ENCODE measurements around the gene PHC3. TPM values are rescaled to one million over a fixed set of nuclear protein-coding genes. Genes with fewer than 3 reads are reported as not detected.
A peak's percentile ranks its signal among the peaks of the same experiment; 100 is the strongest.

The PHC3 gene
- total and polyA plus RNA-seq, 10 donors, result 4.9 to 130 (median 92.8) TPM

DNA sequence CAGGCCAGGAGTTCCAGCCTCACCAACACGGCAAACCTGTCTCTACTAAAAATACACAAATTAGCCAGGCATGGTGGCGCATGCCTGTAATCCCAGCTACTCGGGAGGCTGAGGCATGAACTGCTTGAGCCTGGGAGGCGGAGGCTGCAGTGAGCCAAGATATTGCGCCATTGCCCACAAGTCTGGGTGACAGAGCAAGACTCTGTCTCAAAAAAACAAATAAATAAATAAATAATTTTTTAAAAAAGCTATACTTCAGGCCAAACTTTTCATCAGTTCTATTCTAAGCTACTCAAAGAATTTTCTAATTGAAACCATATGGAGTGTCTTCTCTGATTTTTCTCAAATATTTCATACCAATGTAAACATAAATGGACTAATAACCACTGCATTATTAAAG, 43.5 kb downstream of the PHC3 start:
- TF ChIP-seq, protein P1, sequence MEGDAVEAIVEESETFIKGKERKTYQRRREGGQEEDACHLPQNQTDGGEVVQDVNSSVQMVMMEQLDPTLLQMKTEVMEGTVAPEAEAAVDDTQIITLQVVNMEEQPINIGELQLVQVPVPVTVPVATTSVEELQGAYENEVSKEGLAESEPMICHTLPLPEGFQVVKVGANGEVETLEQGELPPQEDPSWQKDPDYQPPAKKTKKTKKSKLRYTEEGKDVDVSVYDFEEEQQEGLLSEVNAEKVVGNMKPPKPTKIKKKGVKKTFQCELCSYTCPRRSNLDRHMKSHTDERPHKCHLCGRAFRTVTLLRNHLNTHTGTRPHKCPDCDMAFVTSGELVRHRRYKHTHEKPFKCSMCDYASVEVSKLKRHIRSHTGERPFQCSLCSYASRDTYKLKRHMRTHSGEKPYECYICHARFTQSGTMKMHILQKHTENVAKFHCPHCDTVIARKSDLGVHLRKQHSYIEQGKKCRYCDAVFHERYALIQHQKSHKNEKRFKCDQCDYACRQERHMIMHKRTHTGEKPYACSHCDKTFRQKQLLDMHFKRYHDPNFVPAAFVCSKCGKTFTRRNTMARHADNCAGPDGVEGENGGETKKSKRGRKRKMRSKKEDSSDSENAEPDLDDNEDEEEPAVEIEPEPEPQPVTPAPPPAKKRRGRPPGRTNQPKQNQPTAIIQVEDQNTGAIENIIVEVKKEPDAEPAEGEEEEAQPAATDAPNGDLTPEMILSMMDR (IDR thresholded peaks at IDR 0.05 in 8 of 11, conservative IDR thresholded peaks at IDR 0.05 in 3 of 11), result no peak
- no peak for TF ChIP-seq POLR2AphosphoS5 (IDR thresholded peaks at IDR 0.05)
- no peak for TF ChIP-seq POLR2A (IDR thresholded peaks at IDR 0.05)
- 80 to 94% (median 90%) methylated on average over 5 of the region's 5 CpGs for WGBS, 5 donors
- Histone ChIP-seq H3K36me3 (peaks cover 0 to 83% (median 32%) of the 10 kb centered on the region in 6 donors), H3K27me3 (replicated peaks in 1 of 7) (no peaks in the 10 kb centered on the region), H3K9me3 (peaks cover 0 to 6% (median 1%) of the 10 kb centered on the region in 8 donors), H3K4me3 (no peak overlapping the region), H3K4me1 (peaks cover 0 to 30% (median 0%) of the 10 kb centered on the region in 6 donors), H3K27ac (no peak overlapping the region)
- no peak for DNase-seq
- intact Hi-C loops (cut with DNase I; ENCODE audit: low total_unique reads), result no loop called here

DNA sequence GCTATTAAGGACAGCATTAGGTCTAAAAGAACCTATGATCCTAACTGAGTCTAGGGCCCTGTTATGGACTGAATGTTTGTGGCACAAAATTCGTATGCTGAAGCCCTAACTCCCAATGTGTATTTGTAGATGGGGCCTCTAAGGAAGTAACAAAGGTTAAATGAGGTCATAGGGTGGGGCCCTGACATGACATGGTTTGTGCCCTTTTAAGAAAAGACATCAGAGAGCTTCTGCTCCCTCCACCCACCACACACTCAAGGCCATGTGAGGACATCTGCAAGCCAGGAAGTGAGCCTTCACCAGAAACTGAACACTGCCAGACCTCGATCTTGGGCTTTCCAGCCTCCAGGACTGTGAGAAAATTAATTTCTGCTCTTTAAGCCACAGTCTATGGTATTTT, 49.2 kb downstream of the PHC3 start:
- 60 to 72% (median 62%) methylated on average over 2 of the region's 2 CpGs for WGBS, 5 donors
- TF ChIP-seq POLR2AphosphoS5 (IDR thresholded peaks at IDR 0.05) (no peak), POLR2A (IDR thresholded peaks at IDR 0.05) (no peak)
- TF ChIP-seq, protein P1 (IDR thresholded peaks at IDR 0.05 in 8 of 11, conservative IDR thresholded peaks at IDR 0.05 in 3 of 11), result no peak
- peaks cover 0 to 94% (median 50%) of the 10 kb centered on the region in 6 donors for H3K36me3 ChIP-seq

DNA sequence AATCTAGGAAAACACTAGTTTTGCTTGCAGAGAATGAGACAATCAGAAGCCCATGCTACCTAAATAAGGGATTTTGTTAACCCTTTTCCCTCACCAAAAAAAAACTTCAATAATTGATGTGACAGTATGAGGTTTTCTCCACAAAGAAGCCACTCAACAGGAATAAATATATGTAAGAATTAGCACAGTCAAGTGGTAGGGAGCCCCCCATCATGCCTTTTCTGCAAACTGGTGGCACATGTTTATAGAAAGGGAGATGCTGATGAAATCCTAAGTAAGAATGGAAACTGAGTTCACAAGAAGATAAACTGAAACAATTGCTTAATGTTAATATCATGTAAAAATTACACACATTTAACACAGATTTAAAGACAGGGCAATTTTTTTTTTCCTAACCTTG, 51.0 kb downstream of the PHC3 start:
- intact Hi-C loops (cut with DNase I; ENCODE audit: low total_unique reads), result no loop called here
- Histone ChIP-seq H3K27me3 (replicated peaks in 1 of 7) (no peaks in the 10 kb centered on the region), H3K36me3 (peaks cover 0 to 88% (median 43%) of the 10 kb centered on the region in 6 donors), H3K4me1 (peaks cover 0 to 40% (median 22%) of the 10 kb centered on the region in 6 donors), H3K9me3 (peaks cover 0 to 14% (median 11%) of the 10 kb centered on the region in 8 donors), H3K27ac (no peak overlapping the region), H3K4me3 (no peak overlapping the region)
- DNase-seq, result no peak
- TF ChIP-seq, protein P1 (IDR thresholded peaks at IDR 0.05 in 8 of 11, conservative IDR thresholded peaks at IDR 0.05 in 3 of 11), result no peak
- TF ChIP-seq POLR2A (IDR thresholded peaks at IDR 0.05) (no peak), POLR2AphosphoS5 (IDR thresholded peaks at IDR 0.05) (no peak)

More for the DNA sequence above, 49.2 kb downstream of the PHC3 start:
- intact Hi-C loops (cut with DNase I; ENCODE audit: low total_unique reads), result no loop called here
- H3K9me3 ChIP-seq, result peaks cover 0 to 14% (median 11%) of the 10 kb centered on the region in 8 donors
- H3K27me3 ChIP-seq (replicated peaks in 1 of 7), result no peaks in the 10 kb centered on the region
- H3K4me3 ChIP-seq, result no peak overlapping the region
- no peak for DNase-seq
- no peak overlapping the region for H3K27ac ChIP-seq
- peaks cover 0 to 37% (median 21%) of the 10 kb centered on the region in 6 donors for H3K4me1 ChIP-seq

DNA sequence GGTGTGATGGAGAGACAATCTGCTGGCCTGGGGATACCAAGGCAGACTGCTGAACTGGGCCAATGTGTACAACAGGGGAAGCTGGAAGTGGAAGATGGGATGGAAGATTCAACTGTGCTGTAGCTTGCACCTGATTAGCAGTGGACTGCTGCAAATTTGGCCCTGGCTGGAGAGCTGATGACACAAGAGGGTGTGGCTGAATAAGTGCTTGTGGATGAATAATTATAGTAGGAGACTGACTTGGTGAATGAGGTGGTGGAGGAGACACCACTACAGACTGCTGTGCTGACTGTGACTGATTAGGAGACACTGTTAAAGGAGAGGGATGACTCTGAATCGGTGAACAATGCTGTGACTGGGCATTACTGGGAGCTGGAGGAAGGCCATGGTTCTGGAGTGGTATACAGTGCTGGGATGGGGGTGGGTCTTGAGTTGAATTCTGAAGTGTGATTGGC, 52.5 kb downstream of the PHC3 start:
- peaks cover 0 to 46% (median 22%) of the 10 kb centered on the region in 6 donors for H3K4me1 ChIP-seq
- TF ChIP-seq POLR2AphosphoS5 (IDR thresholded peaks at IDR 0.05), result peak in 1 of 3 donors; percentile 10
- TF ChIP-seq POLR2A (IDR thresholded peaks at IDR 0.05), result no peak
- TF ChIP-seq, protein P1 (IDR thresholded peaks at IDR 0.05 in 8 of 11, conservative IDR thresholded peaks at IDR 0.05 in 3 of 11), result no peak
- peak overlapping the region in 6 of 8 donors; percentile 8 to 67 (median 38) for H3K27ac ChIP-seq
- no peak overlapping the region for H3K4me3 ChIP-seq
- intact Hi-C loops (cut with DNase I; ENCODE audit: low total_unique reads), result no loop called here
- H3K9me3 ChIP-seq, result peaks cover 0 to 14% (median 11%) of the 10 kb centered on the region in 8 donors
- WGBS, 5 donors, result 86 to 93% (median 92%) methylated on average over 1 of the region's 1 CpG
- peaks cover 0 to 85% (median 31%) of the 10 kb centered on the region in 6 donors for H3K36me3 ChIP-seq
- no peak for DNase-seq
- H3K27me3 ChIP-seq (replicated peaks in 1 of 7), result no peaks in the 10 kb centered on the region

Data from spleen (tissue), 11 donors.